ENCODE data around the gene SOHLH2.

Gene SOHLH2

DNA sequence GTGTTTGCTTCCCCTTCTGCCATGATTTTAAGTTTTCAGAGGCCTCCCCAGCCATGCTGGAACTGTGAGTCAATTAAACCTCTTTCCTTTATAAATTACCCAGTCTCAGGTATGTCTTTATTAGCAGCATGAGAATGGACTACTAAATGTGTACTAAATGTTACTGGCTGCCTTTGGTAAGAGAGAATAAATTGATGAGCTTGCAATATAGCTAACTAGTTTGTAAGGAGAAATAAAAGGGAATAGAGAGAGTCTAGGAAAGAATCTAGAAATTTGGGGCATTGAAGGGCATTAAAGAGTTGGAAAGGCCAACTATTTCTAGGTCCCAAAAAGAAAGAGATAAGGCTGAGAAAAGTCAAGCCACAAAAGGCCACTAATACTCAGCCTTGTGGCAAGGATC, 5.5 kb upstream of the SOHLH2 start:
- no peaks in the 10 kb centered on the region for H3K36me3 Mint-ChIP-seq (ENCODE audit: insufficient read depth)
- ATAC-seq (replicated peaks; ENCODE audit: extremely low read depth, poor library complexity, severe bottlenecking) (no peak), DNase-seq (ENCODE audit: low spot score in 2 of 2) (no peak)
- no peaks in the 10 kb centered on the region for H3K4me1 Mint-ChIP-seq
- no peaks in the 10 kb centered on the region for H3K9me3 Mint-ChIP-seq
- no peaks in the 10 kb centered on the region for H3K27me3 Mint-ChIP-seq
- no peak overlapping the region for H3K27ac Mint-ChIP-seq (ENCODE audit: low read depth)
- H3K4me3 Mint-ChIP-seq: no peak overlapping the region

- no peaks in the 10 kb centered on the region for H3K27me3 Mint-ChIP-seq
- no peak overlapping the region for H3K4me3 Mint-ChIP-seq
- ATAC-seq (replicated peaks; ENCODE audit: extremely low read depth, poor library complexity, severe bottlenecking): no peak
- no peaks in the 10 kb centered on the region for H3K36me3 Mint-ChIP-seq (ENCODE audit: insufficient read depth)
- H3K4me1 Mint-ChIP-seq: no peaks in the 10 kb centered on the region
- no peaks in the 10 kb centered on the region for H3K9me3 Mint-ChIP-seq
- H3K27ac Mint-ChIP-seq (ENCODE audit: low read depth): no peak overlapping the region
- no peak for DNase-seq (ENCODE audit: low spot score in 2 of 2)
These were observed 3.1 kb upstream of the SOHLH2 start for GRCh38 chr13:36217456-36217855.

GRCh38 chr13:36212789-36213188, 1.6 kb downstream of the SOHLH2 start:
- no peak overlapping the region for H3K27ac Mint-ChIP-seq (ENCODE audit: low read depth)
- no peaks in the 10 kb centered on the region for H3K36me3 Mint-ChIP-seq (ENCODE audit: insufficient read depth)
- H3K9me3 Mint-ChIP-seq: peaks cover 14% of the 10 kb centered on the region
- no peak overlapping the region for H3K4me3 Mint-ChIP-seq
- H3K27me3 Mint-ChIP-seq: no peaks in the 10 kb centered on the region
- DNase-seq (ENCODE audit: low spot score in 2 of 2) (no peak), ATAC-seq (replicated peaks; ENCODE audit: extremely low read depth, poor library complexity, severe bottlenecking) (no peak)
- no peaks in the 10 kb centered on the region for H3K4me1 Mint-ChIP-seq

DNA sequence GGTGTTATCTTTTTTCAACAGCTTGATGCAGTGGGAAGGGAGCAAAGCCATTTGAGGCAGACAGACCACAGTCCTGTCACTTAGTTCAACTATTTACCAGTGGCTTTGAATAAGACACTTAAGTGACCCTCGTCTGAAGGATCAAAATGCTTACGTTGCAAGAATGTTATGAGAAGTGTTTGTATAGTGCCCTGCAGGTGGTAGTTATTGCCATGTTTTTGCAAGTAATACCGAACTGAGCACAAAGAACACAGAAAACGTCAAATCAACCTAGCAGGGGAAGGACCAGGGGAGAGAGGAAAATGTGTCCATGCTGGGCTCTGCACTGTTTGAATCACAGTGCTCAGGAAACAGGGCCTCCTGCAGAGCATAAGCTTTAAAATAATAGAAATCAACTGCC, 2.8 kb downstream of the SOHLH2 start:
- no peak for ATAC-seq (replicated peaks; ENCODE audit: extremely low read depth, poor library complexity, severe bottlenecking)
- Mint-ChIP-seq H3K27me3 (no peaks in the 10 kb centered on the region), H3K4me1 (no peaks in the 10 kb centered on the region), H3K27ac (ENCODE audit: low read depth) (no peak overlapping the region), H3K9me3 (peaks cover 14% of the 10 kb centered on the region), H3K4me3 (no peak overlapping the region), H3K36me3 (ENCODE audit: insufficient read depth) (no peaks in the 10 kb centered on the region)
- DNase-seq (ENCODE audit: low spot score in 2 of 2): no peak

DNA sequence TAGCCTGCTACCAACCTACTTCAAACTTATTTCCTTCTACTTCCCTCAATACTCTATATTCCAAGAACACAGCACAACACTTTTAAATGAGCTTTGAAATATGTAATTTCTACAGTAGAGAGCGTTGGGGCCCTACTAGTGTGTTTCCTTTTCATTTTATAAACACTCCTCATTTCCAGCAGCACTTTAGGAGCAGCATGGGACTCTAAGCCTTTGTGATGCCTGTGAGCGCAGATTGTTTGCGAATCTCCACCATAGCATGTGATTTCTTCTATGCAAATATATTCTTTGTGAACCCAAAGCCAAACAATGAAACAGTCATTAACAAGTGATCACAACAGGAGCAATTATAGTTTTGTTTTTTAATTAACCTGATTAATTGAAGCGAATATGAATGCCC, 3.6 kb downstream of the SOHLH2 start:
- Mint-ChIP-seq H3K36me3 (ENCODE audit: insufficient read depth) (no peaks in the 10 kb centered on the region), H3K4me1 (no peaks in the 10 kb centered on the region), H3K9me3 (peaks cover 14% of the 10 kb centered on the region), H3K27ac (ENCODE audit: low read depth) (no peak overlapping the region), H3K27me3 (no peaks in the 10 kb centered on the region), H3K4me3 (no peak overlapping the region)
- DNase-seq (ENCODE audit: low spot score in 2 of 2) (no peak), ATAC-seq (replicated peaks; ENCODE audit: extremely low read depth, poor library complexity, severe bottlenecking) (no peak)

- no peaks in the 10 kb centered on the region for H3K36me3 Mint-ChIP-seq (ENCODE audit: insufficient read depth)
- no peak overlapping the region for H3K4me3 Mint-ChIP-seq
- no peak for ATAC-seq (replicated peaks; ENCODE audit: extremely low read depth, poor library complexity, severe bottlenecking)
- DNase-seq (ENCODE audit: low spot score in 2 of 2): no peak
- no peak overlapping the region for H3K27ac Mint-ChIP-seq (ENCODE audit: low read depth)
- no peaks in the 10 kb centered on the region for H3K4me1 Mint-ChIP-seq
- H3K27me3 Mint-ChIP-seq: no peaks in the 10 kb centered on the region
- peaks cover 19% of the 10 kb centered on the region for H3K9me3 Mint-ChIP-seq
These were observed 6.7 kb downstream of the SOHLH2 start for GRCh38 chr13:36207672-36208071.

GRCh38 chr13:36193151-36193855, 21.1 kb downstream of the SOHLH2 start:
- Mint-ChIP-seq H3K9me3 (peaks cover 19% of the 10 kb centered on the region), H3K36me3 (ENCODE audit: insufficient read depth) (no peaks in the 10 kb centered on the region), H3K4me3 (no peak overlapping the region), H3K4me1 (no peaks in the 10 kb centered on the region), H3K27me3 (no peaks in the 10 kb centered on the region), H3K27ac (ENCODE audit: low read depth) (no peak overlapping the region)
- DNase-seq (ENCODE audit: low spot score in 2 of 2): no peak
- no peak for ATAC-seq (replicated peaks; ENCODE audit: extremely low read depth, poor library complexity, severe bottlenecking)

DNA sequence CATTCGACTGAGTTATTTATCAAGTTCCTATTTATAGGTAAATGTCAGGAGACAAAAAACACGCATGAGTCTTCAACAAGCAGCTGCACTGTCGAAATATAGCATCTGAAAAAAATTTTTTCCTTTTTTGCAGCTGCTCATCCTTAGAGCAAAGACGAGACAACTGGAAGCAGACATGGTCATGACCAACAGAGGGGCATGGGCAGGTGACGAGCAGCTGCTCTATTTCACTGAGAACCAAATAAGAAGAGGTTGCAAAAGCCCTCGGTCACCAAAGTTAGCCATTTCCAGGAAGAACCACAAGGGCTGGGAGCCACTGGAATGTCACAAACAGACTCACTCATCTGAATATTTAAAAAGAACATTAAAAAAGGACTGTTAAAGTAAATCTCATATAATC, 22.2 kb downstream of the SOHLH2 start:
- DNase-seq (ENCODE audit: low spot score in 2 of 2): no peak
- no peak overlapping the region for H3K4me3 Mint-ChIP-seq
- H3K27ac Mint-ChIP-seq (ENCODE audit: low read depth): no peak overlapping the region
- ATAC-seq (replicated peaks; ENCODE audit: extremely low read depth, poor library complexity, severe bottlenecking): no peak
- H3K9me3 Mint-ChIP-seq: peaks cover 21% of the 10 kb centered on the region
- no peaks in the 10 kb centered on the region for H3K27me3 Mint-ChIP-seq
- no peaks in the 10 kb centered on the region for H3K4me1 Mint-ChIP-seq
- H3K36me3 Mint-ChIP-seq (ENCODE audit: insufficient read depth): no peaks in the 10 kb centered on the region

GRCh38 chr13:36190771-36191170, 23.6 kb downstream of the SOHLH2 start:
- no peak for ATAC-seq (replicated peaks; ENCODE audit: extremely low read depth, poor library complexity, severe bottlenecking)
- no peak overlapping the region for H3K27ac Mint-ChIP-seq (ENCODE audit: low read depth)
- H3K4me3 Mint-ChIP-seq: no peak overlapping the region

GRCh38 chr13:36188441-36188840, 25.9 kb downstream of the SOHLH2 start:
- DNase-seq (ENCODE audit: low spot score in 2 of 2): no peak
- H3K27ac Mint-ChIP-seq (ENCODE audit: low read depth): no peak overlapping the region
- H3K27me3 Mint-ChIP-seq: no peaks in the 10 kb centered on the region
- no peaks in the 10 kb centered on the region for H3K36me3 Mint-ChIP-seq (ENCODE audit: insufficient read depth)
- H3K9me3 Mint-ChIP-seq: peaks cover 14% of the 10 kb centered on the region
- no peak for ATAC-seq (replicated peaks; ENCODE audit: extremely low read depth, poor library complexity, severe bottlenecking)
- H3K4me1 Mint-ChIP-seq: no peaks in the 10 kb centered on the region
- no peak overlapping the region for H3K4me3 Mint-ChIP-seq

More at GRCh38 chr13:36190771-36191170, 23.6 kb downstream of the SOHLH2 start:
- no peaks in the 10 kb centered on the region for H3K27me3 Mint-ChIP-seq
- no peaks in the 10 kb centered on the region for H3K36me3 Mint-ChIP-seq (ENCODE audit: insufficient read depth)
- no peak for DNase-seq (ENCODE audit: low spot score in 2 of 2)
- peaks cover 21% of the 10 kb centered on the region for H3K9me3 Mint-ChIP-seq
- H3K4me1 Mint-ChIP-seq: no peaks in the 10 kb centered on the region

GRCh38 chr13:36183901-36184300, 30.5 kb downstream of the SOHLH2 start:
- DNase-seq (ENCODE audit: low spot score in 2 of 2) (no peak), ATAC-seq (replicated peaks; ENCODE audit: extremely low read depth, poor library complexity, severe bottlenecking) (no peak)
- Mint-ChIP-seq H3K36me3 (ENCODE audit: insufficient read depth) (no peaks in the 10 kb centered on the region), H3K4me1 (no peaks in the 10 kb centered on the region), H3K9me3 (peaks cover 8% of the 10 kb centered on the region), H3K27ac (ENCODE audit: low read depth) (no peak overlapping the region), H3K4me3 (no peak overlapping the region), H3K27me3 (no peaks in the 10 kb centered on the region)

DNA sequence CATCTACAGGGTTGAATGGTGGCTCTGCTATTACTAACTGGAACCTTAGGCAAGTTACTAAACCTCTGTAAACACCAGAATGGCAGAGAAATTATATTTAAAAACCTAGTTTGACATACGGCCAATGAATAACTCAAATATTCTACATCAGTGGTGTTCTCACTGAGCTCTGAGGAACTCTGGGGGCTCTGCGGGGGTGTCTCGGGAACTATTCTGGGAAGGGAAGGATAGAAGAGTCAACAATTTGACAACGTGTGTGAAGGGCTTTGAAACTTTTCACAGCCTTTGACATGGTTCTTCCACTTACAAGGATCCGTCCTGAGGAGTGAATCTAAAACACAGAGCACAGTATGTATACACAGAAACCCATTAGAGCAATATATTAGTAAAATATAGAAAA, 38.7 kb downstream of the SOHLH2 start:
- Mint-ChIP-seq H3K4me3 (no peak overlapping the region), H3K27me3 (no peaks in the 10 kb centered on the region), H3K4me1 (no peaks in the 10 kb centered on the region), H3K9me3 (peaks cover 11% of the 10 kb centered on the region), H3K36me3 (ENCODE audit: insufficient read depth) (no peaks in the 10 kb centered on the region), H3K27ac (ENCODE audit: low read depth) (no peak overlapping the region)
- ATAC-seq (replicated peaks; ENCODE audit: extremely low read depth, poor library complexity, severe bottlenecking) (no peak), DNase-seq (ENCODE audit: low spot score in 2 of 2) (no peak)

DNA sequence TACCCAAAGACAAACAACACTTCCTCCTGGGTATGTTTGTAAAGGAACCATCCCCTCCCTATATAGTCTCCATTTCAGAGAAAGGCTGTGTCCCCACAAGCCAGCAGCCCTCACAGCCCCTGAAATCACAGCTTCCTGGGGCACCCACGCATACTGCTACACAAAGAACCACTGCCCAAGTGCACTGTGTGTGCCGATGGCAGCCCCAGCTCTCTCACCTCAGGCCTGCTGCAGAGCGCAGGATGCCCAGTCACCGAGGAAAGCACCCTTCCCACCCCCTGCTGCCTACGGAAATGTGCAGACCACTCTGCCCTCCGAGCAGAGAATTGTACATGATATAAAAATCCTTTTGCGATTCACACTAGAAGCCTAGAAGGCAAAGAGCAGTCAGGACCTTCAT, 39.4 kb downstream of the SOHLH2 start:
- H3K27me3 Mint-ChIP-seq: no peaks in the 10 kb centered on the region
- no peaks in the 10 kb centered on the region for H3K4me1 Mint-ChIP-seq
- no peaks in the 10 kb centered on the region for H3K36me3 Mint-ChIP-seq (ENCODE audit: insufficient read depth)
- no peak overlapping the region for H3K27ac Mint-ChIP-seq (ENCODE audit: low read depth)
- H3K4me3 Mint-ChIP-seq: no peak overlapping the region
- peaks cover 13% of the 10 kb centered on the region for H3K9me3 Mint-ChIP-seq
- no peak for DNase-seq (ENCODE audit: low spot score in 2 of 2)
- ATAC-seq (replicated peaks; ENCODE audit: extremely low read depth, poor library complexity, severe bottlenecking): no peak

Measured in central memory CD8-positive, alpha-beta T cell (primary cell).